ENCODE results near the gene RIPK4.

- TF ChIP-seq CTCF (conservative IDR thresholded peaks at IDR 0.05; ENCODE audit: low read depth, low read length) (no peak), EZH2 (IDR thresholded peaks at IDR 0.05; ENCODE audit: low read length, unreplicated experiment) (no peak)
These were observed 1.4 kb downstream of the RIPK4 start for GRCh38 chr21:41765420-41765821.
